Measurements from ENCODE around the gene VAV3.

Gene VAV3

GRCh38 chr1:107952989-107953388 is 12.0 kb downstream of the VAV3 start:
- in situ Hi-C loops (cut with HindIII; ENCODE audit: low sequenced_read_pairs), result no loop called here
- no peak overlapping the region for H3K4me3 ChIP-seq (ENCODE audit: low read depth, low read length)
- no peak for TF ChIP-seq CTCF (IDR thresholded peaks at IDR 0.05; ENCODE audit: low read depth, low read length, missing control alignments)
- DNase-seq (ENCODE audit: low read depth), result no peak

GRCh38 chr1:107950464-107950863 is 14.5 kb downstream of the VAV3 start:
- no peak for TF ChIP-seq CTCF (IDR thresholded peaks at IDR 0.05; ENCODE audit: low read depth, low read length, missing control alignments)
- no peak overlapping the region for H3K4me3 ChIP-seq (ENCODE audit: low read depth, low read length)
- in situ Hi-C loops (cut with HindIII; ENCODE audit: low sequenced_read_pairs), result no loop called here
- no peak for DNase-seq (ENCODE audit: low read depth)

DNA sequence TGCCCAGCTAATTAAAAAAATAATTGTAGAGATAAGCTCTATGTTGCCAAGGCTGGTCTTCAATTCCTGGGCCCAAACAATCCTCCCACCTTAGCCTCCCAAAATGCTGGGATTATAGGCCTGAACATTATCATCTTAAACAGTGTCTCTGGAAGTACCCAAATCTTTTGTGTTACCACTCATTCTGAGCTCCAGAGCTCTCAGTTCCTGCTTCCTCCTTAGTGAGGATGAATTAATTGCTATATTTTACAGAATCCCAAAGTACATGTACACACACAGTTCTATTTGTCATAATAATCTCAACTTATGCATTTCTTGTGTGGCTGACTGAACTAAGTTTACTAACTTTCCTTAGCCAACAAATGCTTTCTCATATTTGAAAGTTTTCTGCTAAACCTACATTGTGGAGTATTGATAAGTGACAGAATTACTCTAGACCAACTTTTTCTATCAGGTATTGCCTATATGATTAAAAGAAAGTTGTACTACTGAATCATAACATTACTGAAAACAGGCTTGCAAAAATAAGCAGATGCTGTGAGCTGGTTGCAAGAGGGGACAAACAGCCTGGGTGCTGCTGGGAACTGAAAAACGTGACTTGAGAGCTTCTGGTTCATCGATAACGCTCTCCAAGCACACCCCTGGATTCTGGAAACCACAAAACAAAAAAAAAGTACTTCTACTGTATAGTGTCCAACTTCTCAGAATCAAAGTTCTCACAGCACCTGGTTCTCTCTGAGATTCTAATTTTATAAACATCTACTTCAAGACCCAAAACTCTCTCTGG is 15.3 kb downstream of the VAV3 start:
- no peak for TF ChIP-seq CTCF (IDR thresholded peaks at IDR 0.05; ENCODE audit: low read depth, low read length, missing control alignments)
- in situ Hi-C loops (cut with HindIII; ENCODE audit: low sequenced_read_pairs), result no loop called here
- DNase-seq (ENCODE audit: low read depth), result no peak
- H3K4me3 ChIP-seq (ENCODE audit: low read depth, low read length), result no peak overlapping the region

GRCh38 chr1:107946794-107947193 is 18.2 kb downstream of the VAV3 start:
- no peak for DNase-seq (ENCODE audit: low read depth)
- TF ChIP-seq CTCF (IDR thresholded peaks at IDR 0.05; ENCODE audit: low read depth, low read length, missing control alignments), result no peak
- H3K4me3 ChIP-seq (ENCODE audit: low read depth, low read length), result no peak overlapping the region
- in situ Hi-C loops (cut with HindIII; ENCODE audit: low sequenced_read_pairs), result no loop called here

DNA sequence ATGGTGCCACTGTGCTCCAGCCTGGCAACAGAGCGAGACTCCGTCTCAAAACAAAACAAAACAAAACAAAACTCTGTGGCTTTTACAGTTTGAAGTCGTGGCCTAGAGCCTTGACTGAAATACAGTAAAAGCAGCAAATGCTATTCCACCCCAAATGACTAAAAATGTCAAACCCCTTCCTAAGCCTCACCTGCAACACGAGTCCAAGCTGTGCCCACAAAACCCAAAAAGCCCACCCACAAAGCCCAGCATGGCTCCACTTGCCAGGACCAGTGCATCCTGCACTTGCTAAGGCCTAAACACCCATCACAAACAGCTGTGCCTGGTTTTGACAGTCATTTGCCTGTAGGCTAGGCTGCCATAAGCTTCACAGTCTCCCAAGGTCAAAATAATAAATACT is 21.3 kb downstream of the VAV3 start:
- in situ Hi-C loops (cut with HindIII; ENCODE audit: low sequenced_read_pairs), result no loop called here
- TF ChIP-seq CTCF (IDR thresholded peaks at IDR 0.05; ENCODE audit: low read depth, low read length, missing control alignments), result no peak
- DNase-seq (ENCODE audit: low read depth), result no peak
- H3K4me3 ChIP-seq (ENCODE audit: low read depth, low read length), result no peak overlapping the region

DNA sequence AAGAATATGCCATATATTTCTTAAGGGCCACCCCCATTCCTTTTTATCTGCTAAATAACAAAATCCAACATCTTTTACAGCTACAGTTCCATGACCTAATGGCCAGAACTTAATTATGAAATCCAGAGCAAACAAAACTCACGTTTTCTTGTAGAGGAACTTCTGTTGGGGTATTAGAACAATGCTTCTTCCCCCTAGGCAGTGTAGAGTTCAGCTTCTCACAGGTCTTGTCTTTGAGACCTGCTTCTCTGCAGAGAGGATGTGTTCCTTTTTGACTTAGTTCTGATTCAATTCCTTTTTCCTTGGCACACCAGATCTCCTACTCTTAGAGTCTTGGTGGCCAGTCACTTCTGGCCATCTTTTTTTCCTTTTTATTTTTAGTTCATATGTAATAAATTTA is 22.2 kb downstream of the VAV3 start:
- in situ Hi-C loops (cut with HindIII; ENCODE audit: low sequenced_read_pairs), result no loop called here
- DNase-seq (ENCODE audit: low read depth), result no peak
- no peak overlapping the region for H3K4me3 ChIP-seq (ENCODE audit: low read depth, low read length)
- no peak for TF ChIP-seq CTCF (IDR thresholded peaks at IDR 0.05; ENCODE audit: low read depth, low read length, missing control alignments)
